Measurements from ENCODE around the gene MAPK10.

MAPK10 gene

GRCh38 chr4:85946821-85947220 is 413.0 kb downstream of the MAPK10 start:
- TF ChIP-seq, protein P1, sequence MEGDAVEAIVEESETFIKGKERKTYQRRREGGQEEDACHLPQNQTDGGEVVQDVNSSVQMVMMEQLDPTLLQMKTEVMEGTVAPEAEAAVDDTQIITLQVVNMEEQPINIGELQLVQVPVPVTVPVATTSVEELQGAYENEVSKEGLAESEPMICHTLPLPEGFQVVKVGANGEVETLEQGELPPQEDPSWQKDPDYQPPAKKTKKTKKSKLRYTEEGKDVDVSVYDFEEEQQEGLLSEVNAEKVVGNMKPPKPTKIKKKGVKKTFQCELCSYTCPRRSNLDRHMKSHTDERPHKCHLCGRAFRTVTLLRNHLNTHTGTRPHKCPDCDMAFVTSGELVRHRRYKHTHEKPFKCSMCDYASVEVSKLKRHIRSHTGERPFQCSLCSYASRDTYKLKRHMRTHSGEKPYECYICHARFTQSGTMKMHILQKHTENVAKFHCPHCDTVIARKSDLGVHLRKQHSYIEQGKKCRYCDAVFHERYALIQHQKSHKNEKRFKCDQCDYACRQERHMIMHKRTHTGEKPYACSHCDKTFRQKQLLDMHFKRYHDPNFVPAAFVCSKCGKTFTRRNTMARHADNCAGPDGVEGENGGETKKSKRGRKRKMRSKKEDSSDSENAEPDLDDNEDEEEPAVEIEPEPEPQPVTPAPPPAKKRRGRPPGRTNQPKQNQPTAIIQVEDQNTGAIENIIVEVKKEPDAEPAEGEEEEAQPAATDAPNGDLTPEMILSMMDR (conservative IDR thresholded peaks at IDR 0.05), result no peak
- no peak for TF ChIP-seq ZFX (IDR thresholded peaks at IDR 0.05)
- H3K27ac ChIP-seq, result no peak overlapping the region

DNA sequence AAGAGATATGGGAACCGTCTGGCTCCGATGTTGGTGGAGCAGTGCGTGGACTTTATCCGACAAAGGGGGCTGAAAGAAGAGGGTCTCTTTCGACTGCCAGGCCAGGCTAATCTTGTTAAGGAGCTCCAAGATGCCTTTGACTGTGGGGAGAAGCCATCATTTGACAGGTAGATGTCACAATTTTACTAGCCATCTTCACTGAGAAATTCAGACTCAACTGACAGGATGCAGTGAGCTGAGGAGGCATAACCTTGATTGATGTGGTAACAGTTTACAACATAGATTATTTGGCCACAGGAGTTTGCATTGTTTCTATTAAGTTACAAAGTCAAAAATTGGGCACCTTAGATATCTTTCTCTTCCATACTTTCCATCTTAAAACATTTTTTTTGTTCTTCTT is 417.7 kb downstream of the MAPK10 start:
- H3K27ac ChIP-seq, result no peak overlapping the region
- TF ChIP-seq, protein P1 (conservative IDR thresholded peaks at IDR 0.05), result no peak
- no peak for TF ChIP-seq ZFX (IDR thresholded peaks at IDR 0.05)

GRCh38 chr4:85940151-85940550 is 419.7 kb downstream of the MAPK10 start:
- no peak overlapping the region for H3K27ac ChIP-seq
- no peak for TF ChIP-seq ZFX (IDR thresholded peaks at IDR 0.05)
- TF ChIP-seq, protein P1 (conservative IDR thresholded peaks at IDR 0.05), result no peak

Measured in C4-2B (cell line).